Neutrophil (primary cell): ENCODE data around the gene ATG7.
"Not testable (repeated sequence)": the region's sequence is repeated elsewhere in the genome, so short reads cannot be mapped to it uniquely, and the experiment has no call there.

Source experiments
- H3K27ac ChIP-seq: fragments of 200-600 bp; sonication (generic); 2 replicates; pipeline ENCODE4 v1.5.1; 2016; ENCODE audit warnings: mild to moderate bottlenecking, moderate library complexity
- H3K27me3 ChIP-seq: fragments of 200-600 bp; sonication (generic); 2 replicates; pipeline ENCODE4 v1.6.0; 2016; ENCODE audit warnings: mild to moderate bottlenecking
- H3K36me3 ChIP-seq: fragments of 200-600 bp; sonication (generic); 2 replicates; pipeline ENCODE4 v1.5.1; 2017
- H3K4me1 ChIP-seq, 2 experiments: fragments of 200-600 bp in 1 of 2; sonication (generic) in 1 of 2; 1 replicate in 1 of 2; 2 replicates in 1 of 2; pipeline versions ENCODE4 v1.5.1 to v1.6.1; 2013 to 2016; ENCODE audit warnings: low read depth in 1 of 2, low read length in 1 of 2, mild to moderate bottlenecking in 1 of 2, moderate library complexity in 1 of 2; ENCODE audit not compliant: control insufficient read depth in 1 of 2, insufficient read depth in 1 of 2
- H3K4me3 ChIP-seq, 2 experiments: fragments of 200-600 bp in 1 of 2; sonication (generic) in 1 of 2; 1 replicate in 1 of 2; 2 replicates in 1 of 2; pipeline ENCODE4 v1.5.1; 2013 to 2016; ENCODE audit warnings: low read depth in 1 of 2, low read length in 1 of 2, mild to moderate bottlenecking in 1 of 2, moderate library complexity in 1 of 2
- H3K9me3 ChIP-seq: fragments of 200-600 bp; sonication (generic); 2 replicates; pipeline ENCODE4 v1.5.1; 2016
- TF ChIP-seq, protein P1 (sequence below): fragments of 200-600 bp; sonication (generic); IDR thresholded peaks from 2 replicates; pipeline ENCODE4 v1.5.1; 2016; ENCODE audit warnings: antibody characterized with exemption

ATG7 gene

DNA sequence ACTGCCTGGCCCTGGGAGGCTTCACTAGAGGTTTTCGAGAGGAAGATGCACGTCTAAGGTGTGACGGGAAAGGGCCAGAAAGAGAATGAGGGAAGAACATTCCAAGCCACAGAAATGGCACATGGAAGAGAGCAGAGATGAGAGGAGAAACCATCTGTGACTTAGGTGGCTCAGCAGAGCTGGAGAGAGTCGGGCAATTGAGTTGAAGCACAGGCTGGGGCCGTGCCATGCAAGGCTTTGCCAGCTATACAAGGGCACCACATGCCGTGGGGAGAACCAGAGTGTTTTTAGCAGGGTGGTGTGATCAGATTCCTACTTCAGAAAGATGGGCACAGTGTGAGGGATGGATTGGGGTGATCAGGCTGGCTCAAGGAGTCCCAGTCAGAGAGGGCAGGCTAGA is 245.4 kb downstream of the ATG7 start:
- Histone ChIP-seq H3K27ac (no peak overlapping the region), H3K36me3 (peaks cover 8% of the 10 kb centered on the region), H3K4me3 (no peak overlapping the region), H3K4me1 (no peaks in the 10 kb centered on the region), H3K9me3 (no peaks in the 10 kb centered on the region), H3K27me3 (no peaks in the 10 kb centered on the region)
- TF ChIP-seq, protein P1, sequence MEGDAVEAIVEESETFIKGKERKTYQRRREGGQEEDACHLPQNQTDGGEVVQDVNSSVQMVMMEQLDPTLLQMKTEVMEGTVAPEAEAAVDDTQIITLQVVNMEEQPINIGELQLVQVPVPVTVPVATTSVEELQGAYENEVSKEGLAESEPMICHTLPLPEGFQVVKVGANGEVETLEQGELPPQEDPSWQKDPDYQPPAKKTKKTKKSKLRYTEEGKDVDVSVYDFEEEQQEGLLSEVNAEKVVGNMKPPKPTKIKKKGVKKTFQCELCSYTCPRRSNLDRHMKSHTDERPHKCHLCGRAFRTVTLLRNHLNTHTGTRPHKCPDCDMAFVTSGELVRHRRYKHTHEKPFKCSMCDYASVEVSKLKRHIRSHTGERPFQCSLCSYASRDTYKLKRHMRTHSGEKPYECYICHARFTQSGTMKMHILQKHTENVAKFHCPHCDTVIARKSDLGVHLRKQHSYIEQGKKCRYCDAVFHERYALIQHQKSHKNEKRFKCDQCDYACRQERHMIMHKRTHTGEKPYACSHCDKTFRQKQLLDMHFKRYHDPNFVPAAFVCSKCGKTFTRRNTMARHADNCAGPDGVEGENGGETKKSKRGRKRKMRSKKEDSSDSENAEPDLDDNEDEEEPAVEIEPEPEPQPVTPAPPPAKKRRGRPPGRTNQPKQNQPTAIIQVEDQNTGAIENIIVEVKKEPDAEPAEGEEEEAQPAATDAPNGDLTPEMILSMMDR: no peak

DNA sequence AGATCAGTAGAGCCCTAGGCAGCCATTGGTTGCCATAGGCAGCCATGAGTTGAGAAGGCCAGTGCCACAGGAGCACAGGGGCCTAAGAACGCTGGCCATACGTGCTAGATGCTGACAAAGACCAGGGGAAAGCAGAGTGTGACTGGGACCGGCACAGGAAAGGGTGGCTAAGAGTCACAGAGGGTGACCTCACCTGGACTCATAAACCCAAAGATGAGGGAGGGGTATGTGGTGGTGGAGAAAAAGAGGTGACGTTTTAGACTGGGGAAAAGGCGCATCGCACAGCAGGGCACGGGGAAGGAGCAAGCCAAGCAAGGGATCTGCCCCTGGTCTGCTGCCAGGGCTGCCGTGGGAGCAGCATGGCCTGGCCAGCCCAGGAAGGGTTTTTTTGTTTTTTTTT is 249.0 kb downstream of the ATG7 start:
- Histone ChIP-seq H3K27ac (no peak overlapping the region), H3K4me3 (no peak overlapping the region), H3K36me3 (peaks cover 5% of the 10 kb centered on the region), H3K9me3 (no peaks in the 10 kb centered on the region), H3K4me1 (no peaks in the 10 kb centered on the region), H3K27me3 (no peaks in the 10 kb centered on the region)
- TF ChIP-seq, protein P1: no peak

DNA sequence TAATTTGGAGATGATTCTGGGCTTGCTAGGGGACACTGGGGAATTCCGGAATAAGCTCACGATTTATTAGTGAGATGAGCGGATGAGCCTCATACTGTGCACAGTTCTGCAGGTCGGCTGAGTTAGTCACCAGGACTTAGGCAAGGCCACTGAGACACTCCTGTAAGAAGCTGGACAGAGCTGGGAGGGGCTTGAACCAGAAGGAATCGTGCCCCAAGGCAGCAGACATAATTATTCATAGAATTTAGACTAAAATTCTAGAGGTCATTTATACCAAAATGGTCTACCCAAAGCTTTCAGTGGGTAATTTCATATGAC is 250.2 kb downstream of the ATG7 start:
- H3K4me3 ChIP-seq: no peak overlapping the region
- peaks cover 5% of the 10 kb centered on the region for H3K36me3 ChIP-seq
- no peaks in the 10 kb centered on the region for H3K4me1 ChIP-seq
- H3K27ac ChIP-seq: no peak overlapping the region
- no peaks in the 10 kb centered on the region for H3K9me3 ChIP-seq
- TF ChIP-seq, protein P1: no peak
- no peaks in the 10 kb centered on the region for H3K27me3 ChIP-seq

DNA sequence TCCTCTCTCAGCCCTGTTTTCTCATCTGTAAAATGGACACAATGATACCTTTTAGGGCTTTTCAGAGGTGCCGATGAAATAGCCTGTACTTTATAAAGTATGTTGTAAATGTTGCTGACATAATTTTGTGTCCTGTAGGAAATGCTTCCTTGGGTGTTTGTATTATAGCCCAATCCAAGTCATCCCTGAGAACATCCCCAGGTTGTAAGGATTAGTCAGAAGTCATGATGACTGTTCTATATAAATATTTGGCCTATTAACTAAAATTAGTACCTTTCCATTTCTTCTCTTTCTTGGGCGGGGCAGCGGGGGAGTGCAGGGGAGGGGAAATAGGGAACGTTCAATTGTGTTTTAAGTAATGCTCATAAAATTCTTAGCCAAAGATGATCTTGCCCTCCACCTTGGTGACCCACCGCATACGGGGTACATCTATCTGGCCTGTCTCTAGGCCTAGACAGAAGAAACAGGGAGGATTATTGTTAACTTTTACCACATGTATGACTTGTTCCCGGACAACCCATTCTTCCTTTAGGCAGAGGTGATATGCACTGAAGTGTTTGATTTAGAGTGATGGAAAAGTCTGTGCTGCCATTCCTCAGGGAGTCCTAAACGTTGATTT is 250.9 kb downstream of the ATG7 start:
- TF ChIP-seq, protein P1: no peak
- H3K27ac ChIP-seq: peak overlapping the region; percentile 18

DNA sequence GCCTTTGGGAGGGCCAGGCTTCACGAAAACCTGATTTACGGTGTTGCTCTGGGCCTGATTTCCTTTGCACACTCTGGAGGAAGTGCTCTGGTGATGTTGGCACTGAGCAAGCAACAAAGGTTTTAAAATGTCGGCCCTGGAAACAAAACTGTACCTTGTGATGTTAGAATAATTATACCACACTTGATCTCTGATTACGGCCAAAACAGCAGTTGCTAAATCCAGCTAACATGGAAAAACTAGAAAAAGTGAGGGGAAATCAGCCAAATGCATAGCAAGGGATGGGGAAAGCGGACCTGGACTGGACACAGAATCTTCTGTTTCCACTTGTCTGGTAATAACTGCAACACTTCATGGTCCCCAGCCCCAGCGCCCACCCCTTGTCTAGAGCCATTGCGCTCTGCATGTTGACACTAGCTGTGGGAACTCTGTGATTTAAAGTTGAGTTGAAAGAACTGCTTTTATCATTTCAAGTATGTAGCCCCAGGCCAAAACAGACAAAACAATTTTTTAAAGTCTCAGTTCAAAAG is 251.4 kb downstream of the ATG7 start:
- Histone ChIP-seq H3K4me1 (no peaks in the 10 kb centered on the region), H3K4me3 (no peak overlapping the region), H3K9me3 (no peaks in the 10 kb centered on the region), H3K27ac (peak overlapping the region; percentile 18), H3K27me3 (no peaks in the 10 kb centered on the region), H3K36me3 (peaks cover 5% of the 10 kb centered on the region)
- TF ChIP-seq, protein P1: no peak

More for the DNA sequence above, 250.9 kb downstream of the ATG7 start:
- Histone ChIP-seq H3K27me3 (no peaks in the 10 kb centered on the region), H3K4me3 (no peak overlapping the region), H3K36me3 (peaks cover 5% of the 10 kb centered on the region), H3K9me3 (no peaks in the 10 kb centered on the region), H3K4me1 (no peaks in the 10 kb centered on the region)

DNA sequence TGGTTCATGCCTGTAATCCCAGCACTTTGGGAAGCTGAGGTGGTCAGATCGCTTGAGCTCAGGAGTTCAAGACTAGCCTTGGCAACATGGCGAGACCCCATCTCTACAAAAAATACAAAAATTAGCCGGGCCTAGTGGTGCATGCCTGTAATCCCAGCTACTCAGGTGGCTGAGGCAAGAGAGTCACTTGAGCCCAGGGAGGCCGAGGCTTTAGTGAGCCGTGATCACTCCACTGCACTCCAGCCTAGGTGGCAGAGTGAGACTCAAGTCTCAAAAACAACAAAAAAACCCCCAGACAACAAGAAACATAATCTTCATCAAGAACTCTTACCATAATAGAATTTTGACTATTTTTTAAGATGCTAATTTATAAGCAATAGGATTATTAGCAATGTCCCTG is 253.9 kb downstream of the ATG7 start:
- H3K27ac ChIP-seq, H3K36me3 ChIP-seq, H3K27me3 ChIP-seq, H3K9me3 ChIP-seq, H3K4me3 ChIP-seq, H3K4me1 ChIP-seq: not testable (repeated sequence)
